ENCODE measurements around the gene ZNF567.

- TF ChIP-seq, protein P1, sequence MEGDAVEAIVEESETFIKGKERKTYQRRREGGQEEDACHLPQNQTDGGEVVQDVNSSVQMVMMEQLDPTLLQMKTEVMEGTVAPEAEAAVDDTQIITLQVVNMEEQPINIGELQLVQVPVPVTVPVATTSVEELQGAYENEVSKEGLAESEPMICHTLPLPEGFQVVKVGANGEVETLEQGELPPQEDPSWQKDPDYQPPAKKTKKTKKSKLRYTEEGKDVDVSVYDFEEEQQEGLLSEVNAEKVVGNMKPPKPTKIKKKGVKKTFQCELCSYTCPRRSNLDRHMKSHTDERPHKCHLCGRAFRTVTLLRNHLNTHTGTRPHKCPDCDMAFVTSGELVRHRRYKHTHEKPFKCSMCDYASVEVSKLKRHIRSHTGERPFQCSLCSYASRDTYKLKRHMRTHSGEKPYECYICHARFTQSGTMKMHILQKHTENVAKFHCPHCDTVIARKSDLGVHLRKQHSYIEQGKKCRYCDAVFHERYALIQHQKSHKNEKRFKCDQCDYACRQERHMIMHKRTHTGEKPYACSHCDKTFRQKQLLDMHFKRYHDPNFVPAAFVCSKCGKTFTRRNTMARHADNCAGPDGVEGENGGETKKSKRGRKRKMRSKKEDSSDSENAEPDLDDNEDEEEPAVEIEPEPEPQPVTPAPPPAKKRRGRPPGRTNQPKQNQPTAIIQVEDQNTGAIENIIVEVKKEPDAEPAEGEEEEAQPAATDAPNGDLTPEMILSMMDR (conservative IDR thresholded peaks at IDR 0.05 in 1 of 2, IDR thresholded peaks at IDR 0.05 in 1 of 2; ENCODE audit: low read depth in 1 of 2, low read length in 2 of 2) = no peak
- TF ChIP-seq EZH2 (IDR thresholded peaks at IDR 0.05; ENCODE audit: low read length, missing control alignments) = no peak
Observed at GRCh38 chr19:36745870-36746269, 58.5 kb downstream of the ZNF567 start.
